HepG2 (cell line): Measurements from ENCODE around the gene INHA. TPM values are rescaled to one million over a fixed set of nuclear protein-coding genes. Genes with fewer than 3 reads are reported as not detected.

ENCODE experiments used
- PHF21A ChIP-seq: sonication (generic); formaldehyde crosslinking; IDR thresholded peaks from 2 replicates; pipeline ENCODE4 v1.5.0; 2020; ENCODE audit warnings: mild to moderate bottlenecking, missing genetic modification reagents
- TCF7L2 ChIP-seq: IDR thresholded peaks from 2 replicates; pipeline ENCODE4 v1.6.1; 2011; ENCODE audit warnings: mild to moderate bottlenecking, low read depth, low read length, moderate library complexity
- YEATS4 ChIP-seq: sonication (generic); formaldehyde crosslinking; IDR thresholded peaks from 2 replicates; pipeline ENCODE4 v1.4.0; 2020; ENCODE audit warnings: missing genetic modification reagents, borderline replicate concordance
- ZBTB42 ChIP-seq: sonication (generic); formaldehyde crosslinking; IDR thresholded peaks from 2 replicates; pipeline ENCODE4 v1.5.0; 2020; ENCODE audit warnings: mild to moderate bottlenecking, missing genetic modification reagents
- ZMYM3 ChIP-seq: sonication (generic); formaldehyde crosslinking; IDR thresholded peaks from 2 replicates; pipeline ENCODE4 v1.5.1; 2020; ENCODE audit warnings: mild to moderate bottlenecking, missing genetic modification reagents
- ZNF292 ChIP-seq: sonication (generic); formaldehyde crosslinking; IDR thresholded peaks from 2 replicates; pipeline ENCODE4 v1.8.1; 2022; ENCODE audit warnings: mild to moderate bottlenecking, low read depth, missing genetic modification reagents, borderline replicate concordance
- ZNF563 ChIP-seq: sonication (generic); formaldehyde crosslinking; IDR thresholded peaks from 2 replicates; pipeline ENCODE4 v1.8.0; 2022; ENCODE audit warnings: mild to moderate bottlenecking, moderate library complexity, missing genetic modification reagents
- ZNF567 ChIP-seq: sonication (generic); formaldehyde crosslinking; IDR thresholded peaks from 2 replicates; pipeline ENCODE4 v1.8.1; 2023; ENCODE audit warnings: mild to moderate bottlenecking, missing genetic modification reagents, borderline replicate concordance
- ZNF713 ChIP-seq: sonication (generic); formaldehyde crosslinking; IDR thresholded peaks from 2 replicates; pipeline ENCODE4 v1.4.0; 2020; ENCODE audit warnings: mild to moderate bottlenecking, missing genetic modification reagents
- ZNF747 ChIP-seq: sonication (generic); formaldehyde crosslinking; IDR thresholded peaks from 2 replicates; pipeline ENCODE4 v1.8.1; 2023; ENCODE audit warnings: missing genetic modification reagents, mild to moderate bottlenecking, borderline replicate concordance
- ZSCAN30 ChIP-seq: sonication (generic); formaldehyde crosslinking; IDR thresholded peaks from 2 replicates; pipeline ENCODE4 v1.5.0; 2020; ENCODE audit warnings: mild to moderate bottlenecking, missing genetic modification reagents
- polyA plus RNA-seq, 8 experiments: library from polyadenylated mRNA; depleted of rRNA in 3 of 8; stranded (reverse) in 7 of 8; unstranded in 1 of 8; fragments of >200 nt; fragmentation: Illumina TruSeq in 4 of 8; extraction: Trizol in 4 of 8; gene quantifications; 2 replicates each; pipeline versions ENCODE4 v1.2.1 to v1.2.3, GENCODE V29; 2011 to 2016; ENCODE audit warnings: low read depth in 4 of 8, missing spikeins in 1 of 8, mixed read lengths in 1 of 8; ENCODE audit not compliant: insufficient read depth in 1 of 8
- total RNA-seq, 5 experiments: library from RNA; depleted of rRNA; stranded (reverse); fragments of >200 nt; fragmentation: Illumina TruSeq; extraction: Trizol; gene quantifications; 2 replicates each; pipeline ENCODE4 v1.2.3, GENCODE V29; 2016; ENCODE audit warnings: low read depth in 1 of 5
- TF ChIP-seq, protein P1 (sequence below): IDR thresholded peaks from 2 replicates; pipeline ENCODE4 v1.6.1; 2016; ENCODE audit warnings: low read depth, missing genetic modification reagents, missing compliant biosample characterization
- TF ChIP-seq, protein P2 (sequence below): sonication (generic); formaldehyde crosslinking; IDR thresholded peaks from 2 replicates; pipeline ENCODE4 v1.5.0; 2020; ENCODE audit warnings: mild to moderate bottlenecking, missing genetic modification reagents
- TF ChIP-seq, protein P3 (sequence below): sonication (generic); formaldehyde crosslinking; IDR thresholded peaks from 2 replicates; pipeline ENCODE4 v1.8.0; 2022; ENCODE audit warnings: mild to moderate bottlenecking, missing genetic modification reagents, borderline replicate concordance
- TF ChIP-seq, protein P4 (sequence below): sonication (generic); formaldehyde crosslinking; conservative IDR thresholded peaks from 2 replicates; pipeline ENCODE4 v1.8.0; 2022; ENCODE audit warnings: mild to moderate bottlenecking, moderate library complexity, missing genetic modification reagents

Gene INHA
- total and polyA plus RNA-seq, 2 of the 13 experiments (the other 11 are each of a cell fraction or from before 2014, with no cell fraction given) = 4.1 to 15.2 TPM

DNA sequence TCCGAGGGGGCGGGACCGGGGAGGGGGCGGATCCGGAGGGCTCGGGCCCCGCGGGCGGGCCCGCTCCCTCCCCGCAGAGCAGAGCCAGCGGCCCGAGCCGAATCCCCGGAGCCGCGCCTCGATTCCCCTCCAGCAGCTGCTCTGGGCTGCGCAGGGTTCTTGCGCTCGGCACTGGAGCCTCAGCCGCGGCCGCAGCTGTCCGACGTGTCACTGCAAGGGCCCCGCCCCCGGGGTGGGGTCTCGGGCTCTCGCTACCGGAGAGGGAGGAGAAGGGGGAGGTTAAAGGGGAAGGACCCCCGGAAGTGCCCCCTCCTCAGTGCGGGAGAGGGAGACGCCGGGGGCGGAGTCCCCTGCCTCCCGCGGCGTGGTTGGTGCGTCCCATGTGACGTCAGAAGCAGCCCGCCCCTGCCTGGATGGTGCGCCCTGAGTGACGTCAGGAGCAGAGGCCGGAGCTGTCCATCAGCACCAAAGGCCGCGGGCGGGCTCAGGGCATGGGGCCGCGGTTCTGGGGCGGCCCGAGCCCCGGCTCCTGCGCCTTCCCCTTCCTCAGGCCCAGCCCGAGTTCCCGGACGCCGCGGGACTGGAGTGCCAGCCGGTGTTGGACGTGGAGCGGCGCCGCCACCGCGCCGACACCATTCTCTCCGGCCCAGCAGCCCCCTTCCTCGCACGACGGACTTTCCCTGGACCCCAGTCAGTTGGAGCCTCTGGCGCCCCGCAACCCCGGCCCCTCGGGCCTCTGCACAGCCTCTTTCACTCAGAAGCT, 28.3 kb upstream of the INHA start, which contains the start of the genes CHPF and TMEM198 (continued):
- TF ChIP-seq, protein P1, sequence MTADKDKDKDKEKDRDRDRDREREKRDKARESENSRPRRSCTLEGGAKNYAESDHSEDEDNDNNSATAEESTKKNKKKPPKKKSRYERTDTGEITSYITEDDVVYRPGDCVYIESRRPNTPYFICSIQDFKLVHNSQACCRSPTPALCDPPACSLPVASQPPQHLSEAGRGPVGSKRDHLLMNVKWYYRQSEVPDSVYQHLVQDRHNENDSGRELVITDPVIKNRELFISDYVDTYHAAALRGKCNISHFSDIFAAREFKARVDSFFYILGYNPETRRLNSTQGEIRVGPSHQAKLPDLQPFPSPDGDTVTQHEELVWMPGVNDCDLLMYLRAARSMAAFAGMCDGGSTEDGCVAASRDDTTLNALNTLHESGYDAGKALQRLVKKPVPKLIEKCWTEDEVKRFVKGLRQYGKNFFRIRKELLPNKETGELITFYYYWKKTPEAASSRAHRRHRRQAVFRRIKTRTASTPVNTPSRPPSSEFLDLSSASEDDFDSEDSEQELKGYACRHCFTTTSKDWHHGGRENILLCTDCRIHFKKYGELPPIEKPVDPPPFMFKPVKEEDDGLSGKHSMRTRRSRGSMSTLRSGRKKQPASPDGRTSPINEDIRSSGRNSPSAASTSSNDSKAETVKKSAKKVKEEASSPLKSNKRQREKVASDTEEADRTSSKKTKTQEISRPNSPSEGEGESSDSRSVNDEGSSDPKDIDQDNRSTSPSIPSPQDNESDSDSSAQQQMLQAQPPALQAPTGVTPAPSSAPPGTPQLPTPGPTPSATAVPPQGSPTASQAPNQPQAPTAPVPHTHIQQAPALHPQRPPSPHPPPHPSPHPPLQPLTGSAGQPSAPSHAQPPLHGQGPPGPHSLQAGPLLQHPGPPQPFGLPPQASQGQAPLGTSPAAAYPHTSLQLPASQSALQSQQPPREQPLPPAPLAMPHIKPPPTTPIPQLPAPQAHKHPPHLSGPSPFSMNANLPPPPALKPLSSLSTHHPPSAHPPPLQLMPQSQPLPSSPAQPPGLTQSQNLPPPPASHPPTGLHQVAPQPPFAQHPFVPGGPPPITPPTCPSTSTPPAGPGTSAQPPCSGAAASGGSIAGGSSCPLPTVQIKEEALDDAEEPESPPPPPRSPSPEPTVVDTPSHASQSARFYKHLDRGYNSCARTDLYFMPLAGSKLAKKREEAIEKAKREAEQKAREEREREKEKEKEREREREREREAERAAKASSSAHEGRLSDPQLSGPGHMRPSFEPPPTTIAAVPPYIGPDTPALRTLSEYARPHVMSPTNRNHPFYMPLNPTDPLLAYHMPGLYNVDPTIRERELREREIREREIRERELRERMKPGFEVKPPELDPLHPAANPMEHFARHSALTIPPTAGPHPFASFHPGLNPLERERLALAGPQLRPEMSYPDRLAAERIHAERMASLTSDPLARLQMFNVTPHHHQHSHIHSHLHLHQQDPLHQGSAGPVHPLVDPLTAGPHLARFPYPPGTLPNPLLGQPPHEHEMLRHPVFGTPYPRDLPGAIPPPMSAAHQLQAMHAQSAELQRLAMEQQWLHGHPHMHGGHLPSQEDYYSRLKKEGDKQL (CRISPR knock-in tag) = peak; percentile 53; the same call in 1 of the 2 replicates
- TF ChIP-seq, protein P2, sequence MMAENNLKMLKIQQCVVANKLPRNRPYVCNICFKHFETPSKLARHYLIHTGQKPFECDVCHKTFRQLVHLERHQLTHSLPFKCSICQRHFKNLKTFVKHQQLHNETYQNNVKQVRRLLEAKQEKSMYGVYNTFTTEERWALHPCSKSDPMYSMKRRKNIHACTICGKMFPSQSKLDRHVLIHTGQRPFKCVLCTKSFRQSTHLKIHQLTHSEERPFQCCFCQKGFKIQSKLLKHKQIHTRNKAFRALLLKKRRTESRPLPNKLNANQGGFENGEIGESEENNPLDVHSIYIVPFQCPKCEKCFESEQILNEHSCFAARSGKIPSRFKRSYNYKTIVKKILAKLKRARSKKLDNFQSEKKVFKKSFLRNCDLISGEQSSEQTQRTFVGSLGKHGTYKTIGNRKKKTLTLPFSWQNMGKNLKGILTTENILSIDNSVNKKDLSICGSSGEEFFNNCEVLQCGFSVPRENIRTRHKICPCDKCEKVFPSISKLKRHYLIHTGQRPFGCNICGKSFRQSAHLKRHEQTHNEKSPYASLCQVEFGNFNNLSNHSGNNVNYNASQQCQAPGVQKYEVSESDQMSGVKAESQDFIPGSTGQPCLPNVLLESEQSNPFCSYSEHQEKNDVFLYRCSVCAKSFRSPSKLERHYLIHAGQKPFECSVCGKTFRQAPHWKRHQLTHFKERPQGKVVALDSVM = peak; percentile 43
- TF ChIP-seq ZNF567 (CRISPR knock-in tag) = no peak; the same call in 1 of the 2 replicates
- TF ChIP-seq YEATS4 (CRISPR knock-in tag) = peak; percentile 94
- TF ChIP-seq ZNF713 (CRISPR knock-in tag) = no peak; the same call in 1 of the 2 replicates
- no peak; the same call in 1 of the 2 replicates for TF ChIP-seq ZBTB42
- peak; percentile 86; the same call in 1 of the 2 replicates for TF ChIP-seq ZNF747
- peak; percentile 60; the same call in 1 of the 2 replicates for TF ChIP-seq ZNF292 (CRISPR knock-in tag)
- TF ChIP-seq, protein P3, sequence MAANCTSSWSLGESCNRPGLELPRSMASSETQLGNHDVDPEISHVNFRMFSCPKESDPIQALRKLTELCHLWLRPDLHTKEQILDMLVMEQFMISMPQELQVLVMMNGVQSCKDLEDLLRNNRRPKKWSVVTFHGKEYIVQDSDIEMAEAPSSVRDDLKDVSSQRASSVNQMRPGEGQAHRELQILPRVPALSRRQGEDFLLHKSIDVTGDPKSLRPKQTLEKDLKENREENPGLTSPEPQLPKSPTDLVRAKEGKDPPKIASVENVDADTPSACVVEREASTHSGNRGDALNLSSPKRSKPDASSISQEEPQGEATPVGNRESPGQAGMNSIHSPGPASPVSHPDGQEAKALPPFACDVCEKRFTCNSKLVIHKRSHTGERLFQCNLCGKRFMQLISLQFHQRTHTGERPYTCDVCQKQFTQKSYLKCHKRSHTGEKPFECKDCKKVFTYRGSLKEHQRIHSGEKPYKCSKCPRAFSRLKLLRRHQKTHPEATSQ (CRISPR knock-in tag) = no peak; the same call in 1 of the 2 replicates
- peak; percentile 83; the same call in 1 of the 2 replicates for TF ChIP-seq ZNF563 (CRISPR knock-in tag)
- peak; percentile 45; the same call in 1 of the 2 replicates for TF ChIP-seq ZSCAN30
- TF ChIP-seq PHF21A (CRISPR knock-in tag) = peak; percentile 86
- TF ChIP-seq, protein P4, sequence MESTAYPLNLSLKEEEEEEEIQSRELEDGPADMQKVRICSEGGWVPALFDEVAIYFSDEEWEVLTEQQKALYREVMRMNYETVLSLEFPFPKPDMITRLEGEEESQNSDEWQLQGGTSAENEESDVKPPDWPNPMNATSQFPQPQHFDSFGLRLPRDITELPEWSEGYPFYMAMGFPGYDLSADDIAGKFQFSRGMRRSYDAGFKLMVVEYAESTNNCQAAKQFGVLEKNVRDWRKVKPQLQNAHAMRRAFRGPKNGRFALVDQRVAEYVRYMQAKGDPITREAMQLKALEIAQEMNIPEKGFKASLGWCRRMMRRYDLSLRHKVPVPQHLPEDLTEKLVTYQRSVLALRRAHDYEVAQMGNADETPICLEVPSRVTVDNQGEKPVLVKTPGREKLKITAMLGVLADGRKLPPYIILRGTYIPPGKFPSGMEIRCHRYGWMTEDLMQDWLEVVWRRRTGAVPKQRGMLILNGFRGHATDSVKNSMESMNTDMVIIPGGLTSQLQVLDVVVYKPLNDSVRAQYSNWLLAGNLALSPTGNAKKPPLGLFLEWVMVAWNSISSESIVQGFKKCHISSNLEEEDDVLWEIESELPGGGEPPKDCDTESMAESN = peak; percentile 25; the same call in 1 of the 2 replicates
- 0 out of 2 replicates have a peak, but pooled peaks have one; percentile 37 for TF ChIP-seq ZMYM3
- TF ChIP-seq TCF7L2 = no peak
